SK-N-SH (cell line): Measurements from ENCODE around the gene PPP1R9A. TPM values are rescaled to one million over a fixed set of nuclear protein-coding genes. Genes with fewer than 3 reads are reported as not detected.

ENCODE experiments used
- CTCF ChIA-PET: fragments of 300-600, 350-600 bp; formaldehyde crosslinking; extraction: SDS; loops from one replicate; lab custom pipeline; 2021; lab: Yijun Ruan, JAX
- POLR2A ChIA-PET: fragments of 350-600 bp; sonication (Branson Sonifier 250); formaldehyde crosslinking; extraction: SDS; loops from one replicate; lab custom pipeline; 2020; ENCODE audit warnings: antibody characterized with exemption, inconsistent platforms; lab: Yijun Ruan, JAX
- DNase-seq: peaks from one replicate; pipeline ENCODE4 v3.0.0; 2012
- H2AFZ ChIP-seq: fragments of 200-600 bp; sonication (generic); 2 replicates; pipeline ENCODE4 v1.8.1; 2016; ENCODE audit warnings: antibody characterized with exemption, mild to moderate bottlenecking, low read depth
- H3F3A ChIP-seq: fragments of 200-600 bp; sonication (generic); replicated peaks from 2 replicates; pipeline ENCODE3; 2016; ENCODE audit warnings: antibody characterized with exemption, mild to moderate bottlenecking; ENCODE audit not compliant: insufficient read depth
- H3K27ac ChIP-seq, 2 experiments: fragments of 200-500 bp in 1 of 2; fragments of 200-600 bp in 1 of 2; sonication (Bioruptor generic) in 1 of 2; sonication (generic), shearing (Covaris generic) in 1 of 2; 2 replicates each; pipeline versions ENCODE4 v1.5.1 to v1.6.1; 2014 to 2016; ENCODE audit warnings: low read depth in 2 of 2, inconsistent platforms in 1 of 2, low read length in 1 of 2, mild to moderate bottlenecking in 1 of 2, mixed read lengths in 1 of 2
- H3K27me3 ChIP-seq: fragments of 200-600 bp; sonication (generic), shearing (Covaris generic); 2 replicates; pipeline ENCODE4 v1.6.1; 2016; ENCODE audit warnings: mixed run types; ENCODE audit not compliant: insufficient read depth
- H3K36me3 ChIP-seq, 2 experiments: fragments of 200-500 bp in 1 of 2; fragments of 200-600 bp in 1 of 2; sonication (Bioruptor generic) in 1 of 2; sonication (generic) in 1 of 2; replicated peaks in 1 of 2; 2 replicates each; pipeline versions ENCODE3 to v1.5.1; 2014 to 2016; ENCODE audit warnings: low read length in 1 of 2, mild to moderate bottlenecking in 1 of 2; ENCODE audit not compliant: insufficient read depth in 2 of 2, control insufficient read depth in 1 of 2
- H3K4me1 ChIP-seq, 2 experiments: fragments of 200-500 bp in 1 of 2; fragments of 200-600 bp in 1 of 2; sonication (Bioruptor generic) in 1 of 2; sonication (generic), shearing (Covaris generic) in 1 of 2; 2 replicates each; pipeline versions ENCODE4 v1.5.1 to v1.6.1; 2014 to 2016; ENCODE audit warnings: low read depth in 1 of 2, low read length in 1 of 2, mixed run types in 1 of 2; ENCODE audit not compliant: insufficient read depth in 2 of 2, control insufficient read depth in 1 of 2
- H3K4me2 ChIP-seq: fragments of 200-600 bp; sonication (generic), shearing (Covaris generic); 2 replicates; pipeline ENCODE4 v1.6.1; 2017; ENCODE audit warnings: mixed run types
- H3K4me3 ChIP-seq, 2 experiments: fragments of 200-500 bp in 1 of 2; fragments of 200-600 bp in 1 of 2; sonication (Bioruptor generic) in 1 of 2; sonication (generic), shearing (Covaris generic) in 1 of 2; 2 replicates each; pipeline versions ENCODE4 v1.5.1 to v1.8.1; 2014 to 2016; ENCODE audit warnings: low read depth in 2 of 2, inconsistent platforms in 1 of 2, low read length in 1 of 2, mild to moderate bottlenecking in 1 of 2, mixed read lengths in 1 of 2, moderate library complexity in 1 of 2
- H3K79me2 ChIP-seq: fragments of 200-600 bp; sonication (generic); 2 replicates; pipeline ENCODE4 v1.8.1; 2017; ENCODE audit warnings: mild to moderate bottlenecking; ENCODE audit not compliant: insufficient read depth
- H3K9ac ChIP-seq: fragments of 200-600 bp; sonication (generic); 2 replicates; pipeline ENCODE4 v1.6.1; 2017; ENCODE audit warnings: mixed run types
- H3K9me2 ChIP-seq: fragments of 200-600 bp; sonication (generic); 2 replicates; pipeline ENCODE4 v1.6.1; 2017; ENCODE audit warnings: mixed run types
- H3K9me3 ChIP-seq: fragments of 200-600 bp; sonication (generic); 2 replicates; pipeline ENCODE4 v1.6.1; 2017; ENCODE audit warnings: mixed run types, mild to moderate bottlenecking, moderate library complexity
- H4K20me1 ChIP-seq: fragments of 200-600 bp; sonication (generic); 2 replicates; pipeline ENCODE4 v1.6.1; 2017; ENCODE audit warnings: mild to moderate bottlenecking, mixed run types; ENCODE audit not compliant: insufficient read depth
- FOSL2 ChIP-seq: IDR thresholded peaks from 2 replicates; pipeline ENCODE4 v1.4.0; 2012; ENCODE audit warnings: low read depth, mild to moderate bottlenecking, moderate library complexity, borderline replicate concordance
- GABPA ChIP-seq: IDR thresholded peaks from 2 replicates; pipeline ENCODE4 v1.4.0; 2012; ENCODE audit warnings: low read depth, mild to moderate bottlenecking
- JUND ChIP-seq: IDR thresholded peaks from 2 replicates; pipeline ENCODE4 v1.4.0; 2012
- REST ChIP-seq: IDR thresholded peaks from 2 replicates; pipeline ENCODE4 v1.6.1; 2012; ENCODE audit warnings: mild to moderate bottlenecking, low read depth, low read length, moderate library complexity
- SIN3A ChIP-seq: IDR thresholded peaks from 2 replicates; pipeline ENCODE4 v1.6.1; 2012; ENCODE audit warnings: low read depth, mild to moderate bottlenecking, low read length, moderate library complexity, borderline replicate concordance
- SMC3 ChIP-seq: IDR thresholded peaks from 2 replicates; pipeline ENCODE4 v1.6.1; 2012; ENCODE audit warnings: low read depth, low read length, improper control_type of control experiment
- TCF12 ChIP-seq: IDR thresholded peaks from 2 replicates; pipeline ENCODE4 v1.4.0; 2012
- TEAD4 ChIP-seq: IDR thresholded peaks from 2 replicates; pipeline ENCODE4 v1.4.0; 2012; ENCODE audit warnings: mild to moderate bottlenecking, borderline replicate concordance; ENCODE audit not compliant: insufficient read depth
- USF2 ChIP-seq: fragments of 150-350 bp; IDR thresholded peaks from 2 replicates; pipeline ENCODE4 v1.6.1; 2017; ENCODE audit warnings: antibody characterized with exemption, low read length, low read depth, borderline replicate concordance
- WGBS: methylation state at CpG from one replicate; pipeline ENCODE4 v1.1.6; 2017; ENCODE audit warnings: low lambda C conversion rate; 5-methylcytosine and 5-hydroxymethylcytosine counted together
- polyA plus RNA-seq, 3 experiments: library from polyadenylated mRNA; depleted of rRNA; stranded (reverse); fragments of >200 nt; gene quantifications; 2 replicates each; pipeline ENCODE4 v1.2.3, GENCODE V29; 2012
- TF ChIP-seq, protein P1 (sequence below): fragments of 150-350 bp; IDR thresholded peaks from 2 replicates; pipeline ENCODE4 v1.6.1; 2016; ENCODE audit warnings: mild to moderate bottlenecking, low read depth, low read length
- TF ChIP-seq, protein P2 (sequence below): IDR thresholded peaks from 2 replicates; pipeline ENCODE4 v1.4.0; 2012; ENCODE audit warnings: low read depth, borderline replicate concordance
- TF ChIP-seq, protein P3 (sequence below): IDR thresholded peaks from 2 replicates; pipeline ENCODE4 v1.4.0; 2012; ENCODE audit warnings: low read depth, borderline replicate concordance

The PPP1R9A gene
- polyA plus RNA-seq, 1 of the 3 experiments (the other 2 are of a cell fraction), result 0.30 TPM

GRCh38 chr7:95066737-95067530 is 159.5 kb downstream of the PPP1R9A start:
- Histone ChIP-seq H3K27ac (no peak overlapping the region), H3K27me3 (no peaks in the 10 kb centered on the region), H3K9me3 (no peaks in the 10 kb centered on the region), H3K79me2 (no peaks in the 10 kb centered on the region), H3K9ac (no peak overlapping the region), H4K20me1 (no peaks in the 10 kb centered on the region), H2AFZ (no peak overlapping the region), H3K36me3 (no peaks in the 10 kb centered on the region), H3F3A (no peaks in the 10 kb centered on the region), H3K4me1 (no peaks in the 10 kb centered on the region), H3K4me3 (no peak overlapping the region), H3K9me2 (no peaks in the 10 kb centered on the region), H3K4me2 (no peak overlapping the region)
- WGBS, result 50% methylated on average over 6 of the region's 6 CpGs
- ChIA-PET POLR2A (no interaction called here), CTCF (no interaction called here)
- no peak for DNase-seq
- no peak for TF ChIP-seq SMC3
- TF ChIP-seq TEAD4, result no peak
- TF ChIP-seq JUND, result no peak
- TF ChIP-seq REST, result no peak
- TF ChIP-seq FOSL2, result no peak
- no peak for TF ChIP-seq TCF12
- no peak for TF ChIP-seq GABPA
- TF ChIP-seq, protein P1, sequence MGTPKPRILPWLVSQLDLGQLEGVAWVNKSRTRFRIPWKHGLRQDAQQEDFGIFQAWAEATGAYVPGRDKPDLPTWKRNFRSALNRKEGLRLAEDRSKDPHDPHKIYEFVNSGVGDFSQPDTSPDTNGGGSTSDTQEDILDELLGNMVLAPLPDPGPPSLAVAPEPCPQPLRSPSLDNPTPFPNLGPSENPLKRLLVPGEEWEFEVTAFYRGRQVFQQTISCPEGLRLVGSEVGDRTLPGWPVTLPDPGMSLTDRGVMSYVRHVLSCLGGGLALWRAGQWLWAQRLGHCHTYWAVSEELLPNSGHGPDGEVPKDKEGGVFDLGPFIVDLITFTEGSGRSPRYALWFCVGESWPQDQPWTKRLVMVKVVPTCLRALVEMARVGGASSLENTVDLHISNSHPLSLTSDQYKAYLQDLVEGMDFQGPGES, result no peak
- TF ChIP-seq, protein P2, sequence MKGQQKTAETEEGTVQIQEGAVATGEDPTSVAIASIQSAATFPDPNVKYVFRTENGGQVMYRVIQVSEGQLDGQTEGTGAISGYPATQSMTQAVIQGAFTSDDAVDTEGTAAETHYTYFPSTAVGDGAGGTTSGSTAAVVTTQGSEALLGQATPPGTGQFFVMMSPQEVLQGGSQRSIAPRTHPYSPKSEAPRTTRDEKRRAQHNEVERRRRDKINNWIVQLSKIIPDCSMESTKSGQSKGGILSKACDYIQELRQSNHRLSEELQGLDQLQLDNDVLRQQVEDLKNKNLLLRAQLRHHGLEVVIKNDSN, result no peak
- TF ChIP-seq, protein P3, sequence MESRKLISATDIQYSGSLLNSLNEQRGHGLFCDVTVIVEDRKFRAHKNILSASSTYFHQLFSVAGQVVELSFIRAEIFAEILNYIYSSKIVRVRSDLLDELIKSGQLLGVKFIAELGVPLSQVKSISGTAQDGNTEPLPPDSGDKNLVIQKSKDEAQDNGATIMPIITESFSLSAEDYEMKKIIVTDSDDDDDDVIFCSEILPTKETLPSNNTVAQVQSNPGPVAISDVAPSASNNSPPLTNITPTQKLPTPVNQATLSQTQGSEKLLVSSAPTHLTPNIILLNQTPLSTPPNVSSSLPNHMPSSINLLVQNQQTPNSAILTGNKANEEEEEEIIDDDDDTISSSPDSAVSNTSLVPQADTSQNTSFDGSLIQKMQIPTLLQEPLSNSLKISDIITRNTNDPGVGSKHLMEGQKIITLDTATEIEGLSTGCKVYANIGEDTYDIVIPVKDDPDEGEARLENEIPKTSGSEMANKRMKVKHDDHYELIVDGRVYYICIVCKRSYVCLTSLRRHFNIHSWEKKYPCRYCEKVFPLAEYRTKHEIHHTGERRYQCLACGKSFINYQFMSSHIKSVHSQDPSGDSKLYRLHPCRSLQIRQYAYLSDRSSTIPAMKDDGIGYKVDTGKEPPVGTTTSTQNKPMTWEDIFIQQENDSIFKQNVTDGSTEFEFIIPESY, result no peak
- no peak for TF ChIP-seq SIN3A
- no peak for TF ChIP-seq USF2
